Caki2 (cell line): ENCODE results near the gene ADAMTS2. TPM values are rescaled to one million over a fixed set of nuclear protein-coding genes. Genes with fewer than 3 reads are reported as not detected.

Experiments
- DNase-seq: peaks from one replicate; pipeline ENCODE4 v3.0.0-alpha.2; 2015; ENCODE audit warnings: low read depth
- in situ Hi-C: cut with HindIII; loops from 2 replicates; pipeline ENCODE4 v1.10.0; 2016; ENCODE audit warnings: low sequenced_read_pairs, low pct_unique_long_range_greater_than_20kb, mixed read lengths
- total RNA-seq: library from RNA; depleted of rRNA; stranded (reverse); fragments of >200 nt; shearing (Covaris generic); gene quantifications from 2 replicates; pipeline ENCODE4 v1.2.3, GENCODE V29; 2014; ENCODE audit warnings: low replicate concordance

ADAMTS2 gene
- total RNA-seq, 1 experiment from 2014 or later, result 5.0 TPM

- in situ Hi-C loops, result no loop called here
- DNase-seq, result no peak
These were observed 38.1 kb downstream of the ADAMTS2 start for GRCh38 chr5:179307013-179307800.

GRCh38 chr5:179306191-179307012, 38.9 kb downstream of the ADAMTS2 start:
- in situ Hi-C loops, result no loop called here
- no peak for DNase-seq

GRCh38 chr5:179304871-179305270, 40.4 kb downstream of the ADAMTS2 start:
- in situ Hi-C loops, result no loop called here
- no peak for DNase-seq

- no peak for DNase-seq
- in situ Hi-C loops, result no loop called here
These were observed 40.8 kb downstream of the ADAMTS2 start for GRCh38 chr5:179304466-179304865.

GRCh38 chr5:179303451-179304200, 41.6 kb downstream of the ADAMTS2 start:
- in situ Hi-C loops, result no loop called here
- no peak for DNase-seq

- in situ Hi-C loops, result no loop called here
- DNase-seq, result no peak
These were observed 42.6 kb downstream of the ADAMTS2 start for GRCh38 chr5:179302499-179303185.

GRCh38 chr5:179301796-179302195, 43.5 kb downstream of the ADAMTS2 start:
- no peak for DNase-seq
- in situ Hi-C loops, result no loop called here

GRCh38 chr5:179301376-179301775, 43.9 kb downstream of the ADAMTS2 start:
- DNase-seq, result no peak
- in situ Hi-C loops, result no loop called here

- in situ Hi-C loops, result no loop called here
- DNase-seq, result no peak
These were observed 44.6 kb downstream of the ADAMTS2 start for GRCh38 chr5:179300581-179301180.

- in situ Hi-C loops, result no loop called here
- DNase-seq, result no peak
These were observed 46.9 kb downstream of the ADAMTS2 start for GRCh38 chr5:179298181-179298993.

GRCh38 chr5:179297486-179298180, 47.6 kb downstream of the ADAMTS2 start:
- no peak for DNase-seq

GRCh38 chr5:179297026-179297425, 48.2 kb downstream of the ADAMTS2 start:
- no peak for DNase-seq
- in situ Hi-C loops, result no loop called here

More at GRCh38 chr5:179297486-179298180, 47.6 kb downstream of the ADAMTS2 start:
- in situ Hi-C loops, result no loop called here

- DNase-seq, result no peak
- in situ Hi-C loops, result no loop called here
These were observed 49.0 kb downstream of the ADAMTS2 start for GRCh38 chr5:179296150-179296821.

GRCh38 chr5:179295778-179296149, 49.5 kb downstream of the ADAMTS2 start:
- no peak for DNase-seq
- in situ Hi-C loops, result no loop called here

- DNase-seq, result no peak
- in situ Hi-C loops, result no loop called here
These were observed 50.1 kb downstream of the ADAMTS2 start for GRCh38 chr5:179294891-179295777.
